Measurements from ENCODE around the gene PSMG4.

Gene PSMG4

GRCh38 chr6:3251462-3252314 is 7.1 kb upstream of the PSMG4 start:
- peak; percentile 67 for DNase-seq (ENCODE audit: low read depth)

GRCh38 chr6:3252369-3252768 is 6.4 kb upstream of the PSMG4 start:
- no peak for DNase-seq (ENCODE audit: low read depth)

GRCh38 chr6:3252861-3253596 is 5.7 kb upstream of the PSMG4 start:
- no peak for DNase-seq (ENCODE audit: low read depth)

- DNase-seq (ENCODE audit: low read depth), result no peak
These were observed 5.2 kb upstream of the PSMG4 start for GRCh38 chr6:3253597-3253961.

GRCh38 chr6:3258201-3258600 is 546 bp upstream of the PSMG4 start:
- DNase-seq (ENCODE audit: low read depth), result no peak

GRCh38 chr6:3259491-3259958 is 778 bp downstream of the PSMG4 start:
- no peak for DNase-seq (ENCODE audit: low read depth)

- DNase-seq (ENCODE audit: low read depth), result no peak
These were observed 1.5 kb downstream of the PSMG4 start for GRCh38 chr6:3260296-3260695.

GRCh38 chr6:3260772-3261517 is 2.2 kb downstream of the PSMG4 start:
- no peak for DNase-seq (ENCODE audit: low read depth)

GRCh38 chr6:3261518-3261820 is 2.7 kb downstream of the PSMG4 start:
- DNase-seq (ENCODE audit: low read depth), result no peak

GRCh38 chr6:3261921-3262320 is 3.2 kb downstream of the PSMG4 start:
- DNase-seq (ENCODE audit: low read depth), result no peak

GRCh38 chr6:3263096-3263495 is 4.3 kb downstream of the PSMG4 start:
- no peak for DNase-seq (ENCODE audit: low read depth)

- DNase-seq (ENCODE audit: low read depth), result no peak
These were observed 5.6 kb downstream of the PSMG4 start for GRCh38 chr6:3264356-3264755.

- DNase-seq (ENCODE audit: low read depth), result no peak
These were observed 6.9 kb downstream of the PSMG4 start for GRCh38 chr6:3265671-3266070.

GRCh38 chr6:3266170-3266569 is 7.4 kb downstream of the PSMG4 start:
- no peak for DNase-seq (ENCODE audit: low read depth)

GRCh38 chr6:3267162-3267561 is 8.4 kb downstream of the PSMG4 start:
- DNase-seq (ENCODE audit: low read depth), result no peak

GRCh38 chr6:3268680-3269079 is 9.9 kb downstream of the PSMG4 start:
- no peak for DNase-seq (ENCODE audit: low read depth)

GRCh38 chr6:3269281-3269975 is 10.7 kb downstream of the PSMG4 start:
- DNase-seq (ENCODE audit: low read depth), result no peak

- no peak for DNase-seq (ENCODE audit: low read depth)
These were observed 11.5 kb downstream of the PSMG4 start for GRCh38 chr6:3270258-3270657.

GRCh38 chr6:3271756-3272155 is 13.0 kb downstream of the PSMG4 start:
- DNase-seq (ENCODE audit: low read depth), result no peak

GRCh38 chr6:3272911-3273547 is 14.3 kb downstream of the PSMG4 start:
- DNase-seq (ENCODE audit: low read depth), result no peak

- DNase-seq (ENCODE audit: low read depth), result no peak
These were observed 15.2 kb downstream of the PSMG4 start for GRCh38 chr6:3273707-3274521.

Measured in activated T-helper 9 cell treated with anti-CD3 and anti-CD28 coated beads, Interleukin-2, amount 50 U/mL, for 16 hours (primary cell).